Renal cortical epithelial cell (primary cell): ENCODE data around the gene TMTC1. TPM values are rescaled to one million over a fixed set of nuclear protein-coding genes. Genes with fewer than 3 reads are reported as not detected.
"Not testable (repeated sequence)": the region's sequence is repeated elsewhere in the genome, so short reads cannot be mapped to it uniquely, and the experiment has no call there.

Experiments used
- DNase-seq: peaks from one replicate; pipeline ENCODE4 v3.0.0-alpha.2; 2011; ENCODE audit warnings: low read depth
- total RNA-seq: library from RNA; depleted of rRNA; stranded (reverse); fragments of >200 nt; gene quantifications from 2 replicates; pipeline ENCODE4 v1.2.3, GENCODE V29; 2014

The TMTC1 gene
- total RNA-seq, 1 donor from 2014 or later: 0.45 TPM

DNA sequence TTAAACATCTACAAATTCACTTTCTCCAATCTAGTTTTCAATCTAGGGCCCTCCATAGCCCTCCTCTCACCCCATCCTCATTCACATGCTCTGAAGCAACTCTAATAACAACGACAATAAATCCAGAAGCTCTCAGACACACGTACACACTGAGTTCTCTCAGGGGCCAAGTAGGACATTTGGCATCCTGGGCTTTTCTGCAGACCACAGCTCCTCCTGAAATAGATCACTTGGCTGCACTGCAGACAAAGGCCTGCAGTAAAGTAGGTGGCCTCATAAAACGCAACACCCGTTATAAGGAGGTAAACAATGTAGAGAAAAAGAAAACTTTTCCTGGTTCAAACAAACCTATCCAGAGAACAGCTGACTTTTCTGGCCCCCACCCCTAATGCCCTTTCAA is 111.2 kb downstream of the TMTC1 start:
- no peak for DNase-seq

DNA sequence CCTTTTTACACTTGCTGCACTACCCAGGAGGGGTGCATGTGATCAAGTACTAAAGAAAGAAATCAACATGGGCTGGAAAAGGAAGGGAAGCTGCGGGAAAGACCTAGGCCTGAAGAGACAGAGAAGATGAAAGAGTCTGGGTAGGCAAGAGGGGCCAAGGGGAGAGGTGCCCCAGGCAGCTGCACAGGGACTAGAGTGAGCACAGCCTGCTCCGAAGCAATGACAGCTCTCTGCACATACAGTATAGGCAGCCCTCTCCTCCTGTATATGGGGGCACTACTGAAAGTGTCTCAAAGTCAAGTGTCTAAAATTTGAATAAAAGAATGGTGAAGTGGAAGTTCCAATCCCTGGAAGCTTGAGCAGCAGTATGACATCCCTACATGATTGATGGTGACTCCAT is 112.0 kb downstream of the TMTC1 start:
- DNase-seq: no peak

DNA sequence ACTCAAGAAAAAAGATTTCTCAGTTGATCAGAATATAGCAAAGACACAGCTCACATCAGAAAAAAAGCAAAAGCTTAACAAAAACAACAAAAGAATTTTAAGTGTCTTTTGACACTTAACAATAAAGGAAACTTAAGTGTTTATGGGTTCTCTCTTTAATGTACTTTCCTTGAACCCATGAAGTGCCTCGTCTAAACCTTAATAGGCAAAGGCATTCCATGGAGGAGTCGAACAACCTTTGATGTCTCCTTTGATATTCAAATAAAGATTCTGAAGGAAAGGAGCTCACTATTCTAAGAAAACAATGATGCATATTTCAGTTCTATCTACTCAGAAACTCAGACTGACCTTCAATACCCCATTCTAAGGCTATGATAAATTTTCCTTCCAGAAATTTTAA is 116.7 kb downstream of the TMTC1 start:
- no peak for DNase-seq

GRCh38 chr12:29665107-29665506 is 118.6 kb downstream of the TMTC1 start:
- no peak for DNase-seq

GRCh38 chr12:29662734-29663323 is 120.9 kb downstream of the TMTC1 start:
- no peak for DNase-seq

- no peak for DNase-seq
Observed at GRCh38 chr12:29660847-29661246, 122.9 kb downstream of the TMTC1 start.

- DNase-seq: no peak
Observed at GRCh38 chr12:29656762-29657538, 126.8 kb downstream of the TMTC1 start.

DNA sequence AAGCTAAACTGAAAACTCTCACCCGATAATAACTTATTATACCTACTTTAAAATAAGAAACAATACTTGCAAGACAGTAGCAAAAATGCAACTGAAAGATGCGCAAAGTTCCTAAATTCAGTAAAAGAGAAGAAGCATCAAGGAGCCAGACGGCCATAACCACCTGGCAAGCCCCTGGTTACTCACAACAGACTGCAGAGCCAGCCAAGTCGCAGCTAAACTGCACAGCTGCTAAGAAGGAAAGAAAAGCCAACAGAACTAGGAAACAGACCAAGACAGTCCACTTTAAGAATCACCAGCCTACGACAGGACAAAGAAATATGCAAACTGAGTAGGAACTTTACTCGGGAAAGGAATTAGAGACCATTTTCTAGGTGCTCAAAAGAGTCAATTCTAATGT is 127.9 kb downstream of the TMTC1 start:
- DNase-seq: no peak

- DNase-seq: no peak
Observed at GRCh38 chr12:29653286-29653685, 130.5 kb downstream of the TMTC1 start.

- no peak for DNase-seq
Observed at GRCh38 chr12:29650371-29650770, 133.4 kb downstream of the TMTC1 start.

GRCh38 chr12:29649722-29650121 is 134.0 kb downstream of the TMTC1 start:
- DNase-seq: no peak

DNA sequence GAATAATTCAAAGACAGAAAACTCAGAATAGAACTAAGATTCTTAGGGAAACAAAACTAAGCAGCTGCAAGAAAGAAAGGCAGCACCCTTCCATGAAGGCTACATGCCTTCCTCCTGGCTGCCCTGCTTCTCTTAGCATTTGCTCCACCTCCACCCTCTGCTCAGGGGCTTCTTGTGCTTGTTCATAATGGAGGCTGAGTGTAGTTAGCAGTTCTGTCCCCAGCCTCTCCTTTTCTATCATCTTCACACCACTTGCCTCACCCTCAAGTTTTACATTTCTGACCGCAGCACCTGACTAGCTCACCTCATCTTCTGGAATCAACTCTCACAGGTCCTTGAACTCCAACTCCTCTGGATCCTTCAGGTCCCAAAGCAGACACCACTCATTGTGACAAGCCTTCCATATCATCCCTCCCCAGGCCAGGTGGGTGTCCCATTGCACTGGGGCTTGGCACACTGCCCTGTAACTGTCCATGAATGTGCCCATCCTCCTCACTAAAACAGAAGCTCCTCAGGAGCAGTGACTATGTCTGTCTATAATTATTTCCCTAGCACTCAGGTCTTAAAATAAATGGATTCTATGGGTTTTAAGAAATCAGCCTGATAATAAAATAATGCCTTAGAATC is 139.1 kb downstream of the TMTC1 start:
- no peak for DNase-seq

GRCh38 chr12:29640589-29641345 is 143.0 kb downstream of the TMTC1 start:
- DNase-seq: peak; percentile 56

DNA sequence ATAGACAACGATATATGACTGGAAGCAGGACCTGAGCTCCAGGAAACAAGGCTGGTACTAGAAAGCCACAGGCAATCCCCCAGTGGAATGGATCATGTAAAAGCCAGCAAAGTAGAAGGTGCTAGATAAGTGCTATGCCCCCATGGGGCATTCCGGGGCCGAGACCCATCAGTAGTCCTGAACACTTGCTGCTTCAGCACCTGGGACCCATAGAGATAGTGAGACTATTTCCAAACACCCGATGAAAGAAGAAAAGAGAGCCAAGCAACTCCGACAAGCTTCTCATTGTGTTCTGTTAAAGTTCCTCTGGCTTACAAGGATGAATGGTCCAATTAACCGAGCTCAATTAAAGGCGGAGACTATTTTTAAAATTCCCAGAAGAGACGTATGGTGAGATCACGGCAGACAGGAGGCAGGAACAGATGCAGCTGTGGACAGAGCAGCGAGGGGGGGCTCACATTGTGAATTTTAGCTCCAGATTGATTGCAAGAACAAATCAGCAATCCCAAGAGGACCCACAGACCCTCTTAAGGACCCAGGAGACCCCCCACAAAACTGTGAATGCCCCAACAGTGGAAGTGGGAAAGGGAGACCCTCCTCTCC is 143.7 kb downstream of the TMTC1 start:
- DNase-seq: no peak

DNA sequence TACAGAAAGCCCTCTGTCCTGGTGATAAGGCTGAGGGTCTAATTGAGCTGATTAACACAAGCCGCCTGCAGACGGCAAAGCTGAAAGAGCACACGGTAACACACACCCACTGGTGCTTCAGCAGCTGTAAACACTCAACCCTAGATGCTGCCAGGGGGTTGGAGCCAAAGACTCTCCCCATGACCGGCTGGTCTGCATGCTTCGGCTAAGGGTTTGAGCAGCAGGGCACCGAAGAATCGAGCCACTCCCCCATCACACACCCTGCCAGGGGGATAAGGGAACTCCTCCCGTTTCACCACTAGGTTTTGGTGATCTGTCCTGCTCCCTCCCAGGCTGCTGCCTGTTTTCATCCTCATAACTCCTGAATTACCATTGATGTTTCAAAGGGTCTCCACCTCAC is 145.2 kb downstream of the TMTC1 start:
- no peak for DNase-seq

GRCh38 chr12:29634057-29634456 is 149.7 kb downstream of the TMTC1 start:
- no peak for DNase-seq

GRCh38 chr12:29630164-29630563 is 153.6 kb downstream of the TMTC1 start:
- DNase-seq: not testable (repeated sequence)

DNA sequence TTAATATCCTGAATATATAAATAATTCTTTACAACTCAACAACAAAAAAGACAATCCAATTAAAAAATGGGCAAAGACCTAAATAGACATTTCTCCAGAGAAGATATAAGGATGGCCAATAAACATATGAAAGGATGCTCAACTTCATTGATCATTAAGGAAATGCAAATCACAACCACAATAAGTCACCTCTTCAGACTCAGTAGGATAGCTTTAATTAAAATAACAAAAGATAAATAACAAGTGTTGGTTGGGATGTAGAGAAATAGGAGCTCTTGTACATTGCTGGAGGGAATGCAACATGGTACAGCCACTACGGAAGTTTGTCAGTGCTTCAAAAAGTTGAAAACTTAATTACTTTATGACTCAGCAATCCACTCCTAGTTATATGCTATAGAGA is 156.5 kb downstream of the TMTC1 start:
- DNase-seq: no peak

DNA sequence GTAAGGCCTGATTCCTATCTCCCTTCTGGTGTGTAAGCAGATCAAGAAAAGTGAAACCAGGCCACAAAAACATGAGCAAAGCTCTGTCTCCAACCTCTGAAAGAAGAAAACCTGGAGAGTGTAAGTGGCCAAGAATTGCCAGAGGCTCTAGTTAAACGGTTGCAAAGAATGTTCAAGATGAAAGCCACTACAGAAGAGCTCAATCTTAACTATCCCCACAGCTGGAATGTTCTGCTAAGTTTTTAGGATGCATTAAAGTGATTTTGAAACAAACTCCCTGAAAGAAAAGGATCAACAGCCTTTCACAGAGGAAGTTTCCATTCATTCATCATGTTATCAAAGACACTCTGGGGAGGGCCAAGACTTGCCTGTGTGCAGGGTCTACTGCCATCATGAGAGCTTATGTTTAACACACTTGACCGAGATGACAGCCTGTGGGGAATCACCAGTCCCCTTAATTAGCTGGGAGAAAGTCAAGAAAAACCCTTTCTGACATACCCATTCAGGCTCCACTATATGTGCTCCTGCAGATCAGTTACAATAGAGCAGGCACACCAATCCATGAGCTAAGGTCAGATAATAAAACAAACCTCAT is 158.3 kb downstream of the TMTC1 start:
- no peak for DNase-seq

GRCh38 chr12:29622251-29622650 is 161.5 kb downstream of the TMTC1 start:
- DNase-seq: no peak

GRCh38 chr12:29620030-29620429 is 163.7 kb downstream of the TMTC1 start:
- no peak for DNase-seq

DNA sequence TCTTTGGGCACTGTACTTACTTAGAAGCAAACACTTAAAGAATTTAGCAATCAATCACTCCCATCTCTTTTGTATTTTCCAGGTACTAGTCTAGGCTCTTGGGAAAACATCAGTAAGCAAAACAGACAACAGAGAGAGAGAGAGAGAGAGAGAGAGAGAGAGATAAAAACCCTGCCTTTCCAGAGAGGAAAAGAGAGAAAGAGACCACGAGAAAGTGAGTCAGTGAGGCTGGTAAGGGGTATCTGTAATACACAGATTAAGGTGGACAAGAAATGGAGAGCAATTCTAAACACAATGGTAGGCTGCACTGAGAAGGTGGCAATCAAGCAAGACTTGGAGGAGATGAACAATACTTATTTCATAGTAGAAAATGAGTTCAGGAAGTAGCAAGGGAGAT is 166.3 kb downstream of the TMTC1 start:
- no peak for DNase-seq
